PFSK-1 (cell line): ENCODE results near the gene HNF1B.

Experiments used
- FOXP2 ChIP-seq: optimal IDR thresholded peaks from 2 replicates; pipeline ENCODE3; 2011; ENCODE audit warnings: borderline replicate concordance, control low read depth, inconsistent platforms; ENCODE audit not compliant: insufficient read depth; ENCODE audit errors: extremely low read length, extremely low read depth
- POLR2AphosphoS5 ChIP-seq: IDR thresholded peaks from 2 replicates; pipeline ENCODE4 v1.6.1; 2012; ENCODE audit warnings: low read depth, mild to moderate bottlenecking, control low read depth, low read length, moderate library complexity
- REST ChIP-seq, 2 experiments: IDR thresholded peaks; 2 replicates each; pipeline versions ENCODE4 v1.6.1 to v1.8.0; 2011 to 2012; ENCODE audit warnings: low read depth in 2 of 2, low read length in 2 of 2, control low read depth in 1 of 2, inconsistent platforms in 1 of 2, mild to moderate bottlenecking in 1 of 2, moderate library complexity in 1 of 2; ENCODE audit not compliant: insufficient read depth in 1 of 2
- SIN3A ChIP-seq: IDR thresholded peaks from 2 replicates; pipeline ENCODE4 v1.6.1; 2012; ENCODE audit warnings: mild to moderate bottlenecking, low read length, moderate library complexity, borderline replicate concordance; ENCODE audit not compliant: insufficient read depth
- TAF1 ChIP-seq: IDR thresholded peaks from 2 replicates; pipeline ENCODE4 v1.6.1; 2012; ENCODE audit warnings: low read length, control low read depth, borderline replicate concordance; ENCODE audit not compliant: insufficient read depth

Gene HNF1B

DNA sequence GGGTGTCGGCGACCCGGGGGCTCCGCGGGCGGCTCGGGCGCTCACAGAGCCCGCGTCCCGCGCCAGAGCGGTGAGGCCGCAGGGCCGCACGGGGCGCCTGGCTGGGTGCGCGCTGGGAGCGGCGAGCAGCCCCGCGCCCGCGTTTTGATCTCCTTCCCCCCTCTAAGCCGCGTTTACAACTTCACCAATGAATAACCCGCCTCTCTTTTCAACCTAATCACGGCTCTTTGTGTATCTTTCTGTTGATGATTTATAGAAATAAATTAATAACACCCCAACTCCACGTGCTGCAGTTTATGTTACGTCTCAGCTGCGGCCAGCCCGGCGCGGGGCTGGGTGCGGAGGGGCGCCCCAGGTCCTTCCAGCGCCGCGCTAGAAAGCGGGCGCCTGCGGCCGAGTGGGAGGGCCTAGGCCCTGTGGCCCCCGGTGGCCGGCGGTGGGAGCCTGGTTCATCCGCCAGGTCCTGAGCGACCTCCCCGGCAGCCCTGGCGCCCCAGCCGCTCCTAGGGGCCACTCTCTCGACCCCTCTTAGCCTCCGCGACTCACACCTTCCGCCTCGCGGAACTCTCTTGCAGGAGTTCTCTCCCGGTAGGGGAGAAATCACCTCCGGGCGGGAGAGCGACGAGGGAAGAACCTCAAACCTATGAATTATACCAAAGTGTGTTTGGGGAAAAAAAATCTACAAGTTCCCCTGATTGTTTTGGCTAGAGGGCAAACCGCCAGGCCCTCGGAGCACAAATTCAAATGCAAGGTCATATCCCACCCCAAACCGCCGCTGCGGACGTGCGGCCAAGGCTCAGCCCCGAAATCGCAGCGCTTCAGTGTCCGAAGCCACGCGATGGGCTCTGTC, 1.9 kb downstream of the HNF1B start:
- TF ChIP-seq REST (IDR thresholded peaks at IDR 0.05; ENCODE audit: insufficient read depth in 1 of 2, low read depth in 2 of 2, low read length in 2 of 2) (no peak), FOXP2 (no peak), SIN3A (no peak), TAF1 (no peak)

DNA sequence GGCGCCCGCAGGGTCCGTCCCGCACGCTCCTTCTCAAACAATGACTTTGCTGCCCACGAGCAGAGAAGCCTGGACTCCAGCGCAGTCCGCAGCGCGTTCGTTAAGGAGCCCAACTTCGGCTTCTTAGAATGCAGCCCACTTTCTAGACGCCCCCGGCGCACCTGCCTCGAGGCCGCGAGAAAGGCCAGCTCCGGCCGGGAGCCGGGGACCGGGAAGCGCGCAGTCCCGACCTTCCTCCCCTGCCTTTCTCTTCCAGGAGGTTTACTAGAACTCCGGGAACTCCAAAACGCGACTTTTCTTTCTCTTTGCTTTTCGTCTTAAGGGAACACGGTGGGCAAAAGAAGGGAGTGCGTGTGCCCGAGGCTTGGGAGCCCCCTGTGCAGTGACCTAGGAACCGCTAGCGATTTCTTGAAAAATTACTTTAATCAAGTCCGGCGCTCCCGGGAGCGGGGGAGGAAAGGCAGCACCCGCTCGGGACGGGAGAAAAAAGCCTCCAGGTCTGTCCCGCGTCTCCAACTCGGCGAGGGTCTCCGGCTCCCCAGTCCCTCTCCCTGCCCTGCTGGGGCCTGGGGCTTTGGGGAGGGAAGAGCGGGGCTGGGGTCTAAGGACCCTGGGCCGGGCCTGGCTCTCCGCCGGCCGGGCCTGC, 2.6 kb downstream of the HNF1B start:
- TF ChIP-seq SIN3A: no peak
- TF ChIP-seq TAF1: no peak
- no peak for TF ChIP-seq REST (IDR thresholded peaks at IDR 0.05; ENCODE audit: insufficient read depth in 1 of 2, low read depth in 2 of 2, low read length in 2 of 2)
- TF ChIP-seq FOXP2: no peak
- no peak for TF ChIP-seq POLR2AphosphoS5

DNA sequence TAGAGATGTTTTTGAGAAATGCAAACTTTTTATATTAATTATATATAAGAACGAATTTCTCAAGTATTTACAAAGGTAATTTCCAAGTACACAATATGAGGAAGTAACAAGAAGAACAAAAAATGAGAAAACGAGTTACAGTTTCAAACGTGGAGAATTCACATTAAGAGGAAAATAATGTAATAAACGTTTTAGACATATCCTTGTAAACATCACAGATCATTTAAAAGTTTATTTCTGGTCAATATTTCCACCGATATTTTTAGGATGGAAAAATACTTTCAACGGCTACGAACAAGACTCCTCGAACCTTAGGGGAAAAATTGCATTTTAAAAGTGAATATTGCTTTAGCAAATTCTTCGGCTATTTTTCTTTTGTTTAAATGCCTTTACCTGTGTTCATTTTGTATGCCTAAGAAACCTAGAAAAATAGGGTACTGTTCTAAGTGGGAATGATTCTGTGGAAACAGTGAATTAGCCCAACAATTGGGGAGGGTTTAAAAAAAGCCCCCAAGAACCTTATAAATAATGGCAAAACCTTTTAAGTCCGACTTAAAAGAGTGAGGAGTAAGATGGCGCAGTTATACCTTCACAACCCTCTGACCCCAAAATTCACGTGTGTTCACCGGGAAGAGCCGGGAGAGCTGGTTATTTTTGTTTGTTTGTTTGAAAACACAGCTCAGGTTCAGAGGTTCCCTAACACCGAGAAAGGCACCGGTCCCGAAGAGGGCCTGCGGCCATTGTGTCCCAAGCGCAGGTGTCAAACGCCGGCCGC, 3.3 kb downstream of the HNF1B start:
- TF ChIP-seq SIN3A: no peak
- no peak for TF ChIP-seq POLR2AphosphoS5
- TF ChIP-seq FOXP2: no peak
- TF ChIP-seq TAF1: no peak
- TF ChIP-seq REST (IDR thresholded peaks at IDR 0.05; ENCODE audit: insufficient read depth in 1 of 2, low read depth in 2 of 2, low read length in 2 of 2): no peak

- TF ChIP-seq POLR2AphosphoS5 (no peak), FOXP2 (no peak), SIN3A (no peak), REST (IDR thresholded peaks at IDR 0.05; ENCODE audit: insufficient read depth in 1 of 2, low read depth in 2 of 2, low read length in 2 of 2) (no peak), TAF1 (no peak)
Observed at GRCh38 chr17:37740915-37741314, 3.9 kb downstream of the HNF1B start.
